KMS-11 (cell line): ENCODE results near the gene DVL1.

Experiments
- H2AFZ ChIP-seq: fragments of 200-600 bp; sonication (generic); 2 replicates; pipeline ENCODE4 v1.6.1; 2016; ENCODE audit warnings: antibody characterized with exemption, mixed run types, low read depth
- H3K27ac ChIP-seq: fragments of 200-600 bp; sonication (generic); 2 replicates; pipeline ENCODE4 v1.6.1; 2016; ENCODE audit warnings: mild to moderate bottlenecking, mixed run types
- H3K27me3 ChIP-seq: fragments of 200-600 bp; sonication (generic); 2 replicates; pipeline ENCODE4 v1.6.1; 2017; ENCODE audit warnings: mild to moderate bottlenecking, low read depth, mixed run types, moderate library complexity; ENCODE audit not compliant: insufficient read depth
- H3K36me3 ChIP-seq: fragments of 200-600 bp; sonication (generic); 2 replicates; pipeline ENCODE4 v1.6.1; 2017; ENCODE audit warnings: mild to moderate bottlenecking, mixed run types; ENCODE audit not compliant: insufficient read depth
- H3K4me1 ChIP-seq: fragments of 200-600 bp; sonication (generic); 2 replicates; pipeline ENCODE4 v1.6.1; 2016; ENCODE audit warnings: mild to moderate bottlenecking, low read depth, mixed run types; ENCODE audit not compliant: poor library complexity, severe bottlenecking
- H3K4me2 ChIP-seq: fragments of 200-600 bp; sonication (generic); 2 replicates; pipeline ENCODE4 v1.7.0; 2016; ENCODE audit warnings: mild to moderate bottlenecking, mixed run types
- H3K4me3 ChIP-seq: fragments of 200-600 bp; sonication (generic); IDR thresholded peaks from 2 replicates; pipeline ENCODE4 v1.6.1; 2017; ENCODE audit warnings: low read depth, low read length, mixed read lengths; ENCODE audit not compliant: insufficient read depth
- H3K79me2 ChIP-seq: fragments of 200-600 bp; sonication (generic); 2 replicates; pipeline ENCODE4 v1.6.1; 2016; ENCODE audit warnings: low read depth, mixed run types; ENCODE audit not compliant: insufficient read depth
- H3K9ac ChIP-seq: fragments of 200-600 bp; sonication (generic); 2 replicates; pipeline ENCODE4 v1.6.1; 2016; ENCODE audit warnings: mild to moderate bottlenecking, mixed run types
- H4K20me1 ChIP-seq: fragments of 200-600 bp; sonication (generic); 2 replicates; pipeline ENCODE4 v1.6.1; 2016; ENCODE audit warnings: mild to moderate bottlenecking, mixed run types; ENCODE audit not compliant: insufficient read depth
- CTCF ChIP-seq: fragments of 200-600 bp; sonication (generic); conservative IDR thresholded peaks from 2 replicates; pipeline ENCODE4 v1.6.1; 2017; ENCODE audit warnings: low read depth, mild to moderate bottlenecking, antibody characterized with exemption, low read length, moderate library complexity, mixed read lengths

The DVL1 gene

GRCh38 chr1:1285611-1286311 lies 63.5 kb downstream of the DVL1 start:
- Histone ChIP-seq H3K4me3 (no peak overlapping the region), H3K4me1 (peaks cover 11% of the 10 kb centered on the region), H4K20me1 (no peaks in the 10 kb centered on the region), H3K4me2 (no peak overlapping the region), H3K36me3 (no peaks in the 10 kb centered on the region), H2AFZ (no peak overlapping the region), H3K27me3 (peaks cover 43% of the 10 kb centered on the region), H3K9ac (no peak overlapping the region), H3K27ac (no peak overlapping the region), H3K79me2 (no peaks in the 10 kb centered on the region)
- TF ChIP-seq CTCF, result no peak
